B cell (primary cell): ENCODE results near the gene OR2T3.
"Not testable (repeated sequence)": the region's sequence is repeated elsewhere in the genome, so short reads cannot be mapped to it uniquely, and the experiment has no call there.

Experiments
- EZH2 ChIP-seq: IDR thresholded peaks from 2 replicates; pipeline ENCODE4 v1.6.1; 2012; ENCODE audit warnings: borderline replicate concordance, low read depth, mild to moderate bottlenecking, moderate library complexity, low read length; ENCODE audit not compliant: insufficient read depth, poor library complexity, severe bottlenecking
- TF ChIP-seq, protein P1 (sequence below): fragments of 200-600 bp; IDR thresholded peaks from one replicate; pipeline ENCODE4 v1.8.0; 2022; ENCODE audit warnings: antibody characterized with exemption, mild to moderate bottlenecking

DNA sequence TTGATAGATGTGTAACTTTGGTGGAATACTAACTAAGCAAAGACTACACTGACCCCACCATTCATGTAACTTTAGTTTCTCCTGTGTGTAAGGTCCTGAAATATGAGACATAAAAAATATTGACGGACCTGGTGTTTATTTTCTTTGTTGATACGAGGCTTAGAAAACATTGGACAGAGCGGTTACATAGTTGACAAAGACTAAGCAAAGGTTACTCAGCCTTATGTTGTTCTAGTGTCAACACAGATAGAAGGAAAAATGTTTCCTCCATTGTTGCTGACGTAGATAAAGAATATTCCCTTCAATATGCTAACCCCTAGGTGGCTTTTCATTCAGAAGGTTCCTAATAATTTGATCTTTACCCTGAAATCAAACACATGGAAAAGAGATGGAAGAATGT is 18.1 kb upstream of the OR2T3 start:
- TF ChIP-seq, protein P1, sequence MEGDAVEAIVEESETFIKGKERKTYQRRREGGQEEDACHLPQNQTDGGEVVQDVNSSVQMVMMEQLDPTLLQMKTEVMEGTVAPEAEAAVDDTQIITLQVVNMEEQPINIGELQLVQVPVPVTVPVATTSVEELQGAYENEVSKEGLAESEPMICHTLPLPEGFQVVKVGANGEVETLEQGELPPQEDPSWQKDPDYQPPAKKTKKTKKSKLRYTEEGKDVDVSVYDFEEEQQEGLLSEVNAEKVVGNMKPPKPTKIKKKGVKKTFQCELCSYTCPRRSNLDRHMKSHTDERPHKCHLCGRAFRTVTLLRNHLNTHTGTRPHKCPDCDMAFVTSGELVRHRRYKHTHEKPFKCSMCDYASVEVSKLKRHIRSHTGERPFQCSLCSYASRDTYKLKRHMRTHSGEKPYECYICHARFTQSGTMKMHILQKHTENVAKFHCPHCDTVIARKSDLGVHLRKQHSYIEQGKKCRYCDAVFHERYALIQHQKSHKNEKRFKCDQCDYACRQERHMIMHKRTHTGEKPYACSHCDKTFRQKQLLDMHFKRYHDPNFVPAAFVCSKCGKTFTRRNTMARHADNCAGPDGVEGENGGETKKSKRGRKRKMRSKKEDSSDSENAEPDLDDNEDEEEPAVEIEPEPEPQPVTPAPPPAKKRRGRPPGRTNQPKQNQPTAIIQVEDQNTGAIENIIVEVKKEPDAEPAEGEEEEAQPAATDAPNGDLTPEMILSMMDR = not testable (repeated sequence)
- not testable (repeated sequence) for TF ChIP-seq EZH2
